Liver (tissue), 9 donors: Measurements from ENCODE around the gene NR5A2. TPM values are rescaled to one million over a fixed set of nuclear protein-coding genes. Genes with fewer than 3 reads are reported as not detected.

ENCODE experiments used
- DNase-seq: peaks from one replicate; pipeline ENCODE4 v3.0.0-alpha.2; 2017; ENCODE audit warnings: low spot score
- H3K27ac ChIP-seq, 2 donors: one replicate each; pipeline ENCODE4 v1.7.0; 2013; ENCODE audit warnings: inconsistent platforms in 2 of 2, low read length in 2 of 2, control low read depth in 1 of 2, low read depth in 1 of 2, mild to moderate bottlenecking in 1 of 2
- H3K27me3 ChIP-seq, 4 donors: one replicate each; pipeline versions ENCODE4 v1.6.1 to v1.7.0; 2013; ENCODE audit warnings: low read length in 3 of 4, inconsistent platforms in 1 of 4, mild to moderate bottlenecking in 1 of 4, moderate library complexity in 1 of 4; ENCODE audit not compliant: control insufficient read depth in 4 of 4, insufficient read depth in 4 of 4
- H3K36me3 ChIP-seq, 4 donors: one replicate each; pipeline versions ENCODE4 v1.6.1 to v1.7.0; 2013; ENCODE audit warnings: low read length in 3 of 4, mild to moderate bottlenecking in 3 of 4, low read depth in 1 of 4, moderate library complexity in 1 of 4; ENCODE audit not compliant: control insufficient read depth in 4 of 4, insufficient read depth in 3 of 4
- H3K4me1 ChIP-seq, 4 donors: one replicate each; pipeline versions ENCODE4 v1.6.1 to v1.7.0; 2013; ENCODE audit warnings: low read length in 3 of 4, mild to moderate bottlenecking in 3 of 4, moderate library complexity in 1 of 4; ENCODE audit not compliant: control insufficient read depth in 4 of 4, insufficient read depth in 4 of 4
- H3K4me3 ChIP-seq, 3 donors: one replicate each; pipeline versions ENCODE4 v1.6.1 to v1.7.0; 2013; ENCODE audit warnings: low read length in 3 of 3, control low read depth in 1 of 3, low read depth in 1 of 3, mild to moderate bottlenecking in 1 of 3
- H3K9ac ChIP-seq, 2 donors: one replicate each; pipeline ENCODE4 v1.7.0; 2013; ENCODE audit warnings: low read length in 2 of 2, mild to moderate bottlenecking in 2 of 2, moderate library complexity in 2 of 2, control low read depth in 1 of 2, low read depth in 1 of 2
- H3K9me3 ChIP-seq, 4 donors: one replicate each; pipeline versions ENCODE4 v1.6.1 to v1.7.0; 2013; ENCODE audit warnings: low read length in 3 of 4; ENCODE audit not compliant: control insufficient read depth in 4 of 4
- ATF3 ChIP-seq: IDR thresholded peaks from 2 replicates; pipeline ENCODE4 v1.6.1; 2016; ENCODE audit warnings: antibody characterized with exemption
- CTCF ChIP-seq: fragments of 150-350 bp; IDR thresholded peaks from 2 replicates; pipeline ENCODE4 v1.5.1; 2017; ENCODE audit warnings: improper control_type of control experiment, low read depth, low read length; ENCODE audit not compliant: missing input control
- EGR1 ChIP-seq, 2 donors: IDR thresholded peaks; 2 replicates each; pipeline ENCODE4 v1.6.1; 2016 to 2018; ENCODE audit warnings: antibody characterized with exemption in 2 of 2, low read depth in 2 of 2
- FOXA1 ChIP-seq: IDR thresholded peaks from 2 replicates; pipeline ENCODE4 v1.6.1; 2016; ENCODE audit warnings: antibody characterized with exemption
- FOXA2 ChIP-seq: IDR thresholded peaks from 2 replicates; pipeline ENCODE4 v1.6.1; 2016; ENCODE audit warnings: antibody characterized with exemption
- GABPA ChIP-seq, 2 donors: IDR thresholded peaks in 1 of 2; conservative IDR thresholded peaks in 1 of 2; 2 replicates each; pipeline ENCODE4 v1.6.1; 2016; ENCODE audit warnings: antibody characterized with exemption in 2 of 2, mild to moderate bottlenecking in 1 of 2, moderate library complexity in 1 of 2
- HNF4A ChIP-seq, 2 donors: conservative IDR thresholded peaks; 2 replicates each; pipeline ENCODE4 v1.6.1; 2016; ENCODE audit warnings: antibody characterized with exemption in 2 of 2, mild to moderate bottlenecking in 2 of 2
- HNF4G ChIP-seq: IDR thresholded peaks from 2 replicates; pipeline ENCODE4 v1.6.1; 2016; ENCODE audit warnings: antibody characterized with exemption
- JUND ChIP-seq, 2 donors: IDR thresholded peaks; 2 replicates each; pipeline ENCODE4 v1.6.1; 2016; ENCODE audit warnings: antibody characterized with exemption in 2 of 2
- MAX ChIP-seq: IDR thresholded peaks from 2 replicates; pipeline ENCODE4 v1.6.1; 2016; ENCODE audit warnings: antibody characterized with exemption
- NR2F2 ChIP-seq: IDR thresholded peaks from 2 replicates; pipeline ENCODE4 v1.6.1; 2016; ENCODE audit warnings: antibody characterized with exemption
- RAD21 ChIP-seq, 2 donors: IDR thresholded peaks; 2 replicates each; pipeline ENCODE4 v1.6.1; 2016; ENCODE audit warnings: antibody characterized with exemption in 2 of 2, mild to moderate bottlenecking in 2 of 2
- REST ChIP-seq: IDR thresholded peaks from 2 replicates; pipeline ENCODE4 v1.6.1; 2016; ENCODE audit warnings: antibody characterized with exemption, mild to moderate bottlenecking
- RXRA ChIP-seq, 2 donors: IDR thresholded peaks; 2 replicates each; pipeline ENCODE4 v1.6.1; 2017 to 2018; ENCODE audit warnings: antibody characterized with exemption in 2 of 2, mild to moderate bottlenecking in 1 of 2
- SP1 ChIP-seq: IDR thresholded peaks from 2 replicates; pipeline ENCODE4 v1.6.1; 2018; ENCODE audit warnings: antibody characterized with exemption, mild to moderate bottlenecking
- TAF1 ChIP-seq: conservative IDR thresholded peaks from 2 replicates; pipeline ENCODE4 v1.6.1; 2016; ENCODE audit warnings: antibody characterized with exemption, mild to moderate bottlenecking
- YY1 ChIP-seq: IDR thresholded peaks from 2 replicates; pipeline ENCODE4 v1.6.1; 2016; ENCODE audit warnings: antibody characterized with exemption, mild to moderate bottlenecking
- WGBS: extraction: QIAGEN DNeasy Blood & Tissue Kit; methylation state at CpG from one replicate; pipeline ENCODE4 v1.1.7; 2013; 5-methylcytosine and 5-hydroxymethylcytosine counted together
- polyA plus RNA-seq, 2 donors: library from polyadenylated mRNA; stranded (reverse) in 1 of 2; unstranded in 1 of 2; fragments of 200-250 nt in 1 of 2; fragments of >200 nt in 1 of 2; fragmentation: Nextera tagmentation in 1 of 2; extraction: Ambion mirVana in 1 of 2; gene quantifications; one replicate each; pipeline versions ENCODE4 v1.2.1 to v1.2.3, GENCODE V29; 2013 to 2015
- total RNA-seq, 2 donors: library from RNA; depleted of rRNA; stranded (reverse); fragments of >200 nt; gene quantifications; one replicate each; pipeline ENCODE4 v1.2.3, GENCODE V29; 2014
- TF ChIP-seq, protein P1 (sequence below): IDR thresholded peaks from 2 replicates; pipeline ENCODE4 v1.6.1; 2016; ENCODE audit warnings: antibody characterized with exemption
- donor health status: healthy.
- donor health status: healthy.
- donor health status: healthy.
- donor health status: healthy.
- donor health status: healthy.

Gene NR5A2
- total and polyA plus RNA-seq, 4 donors, result 10.0 to 37.5 (median 21.1) TPM

GRCh38 chr1:200205216-200205995 lies 177.9 kb downstream of the NR5A2 start:
- TF ChIP-seq CTCF, result no peak
- TF ChIP-seq FOXA1, result no peak
- TF ChIP-seq RAD21 (IDR thresholded peaks at IDR 0.05), result no peak
- TF ChIP-seq MAX, result no peak
- no peak for TF ChIP-seq YY1
- TF ChIP-seq GABPA (IDR thresholded peaks at IDR 0.05 in 1 of 2, conservative IDR thresholded peaks at IDR 0.05 in 1 of 2), result no peak
- no peak for TF ChIP-seq HNF4G
- TF ChIP-seq RXRA (IDR thresholded peaks at IDR 0.05), result no peak
- TF ChIP-seq, protein P1, sequence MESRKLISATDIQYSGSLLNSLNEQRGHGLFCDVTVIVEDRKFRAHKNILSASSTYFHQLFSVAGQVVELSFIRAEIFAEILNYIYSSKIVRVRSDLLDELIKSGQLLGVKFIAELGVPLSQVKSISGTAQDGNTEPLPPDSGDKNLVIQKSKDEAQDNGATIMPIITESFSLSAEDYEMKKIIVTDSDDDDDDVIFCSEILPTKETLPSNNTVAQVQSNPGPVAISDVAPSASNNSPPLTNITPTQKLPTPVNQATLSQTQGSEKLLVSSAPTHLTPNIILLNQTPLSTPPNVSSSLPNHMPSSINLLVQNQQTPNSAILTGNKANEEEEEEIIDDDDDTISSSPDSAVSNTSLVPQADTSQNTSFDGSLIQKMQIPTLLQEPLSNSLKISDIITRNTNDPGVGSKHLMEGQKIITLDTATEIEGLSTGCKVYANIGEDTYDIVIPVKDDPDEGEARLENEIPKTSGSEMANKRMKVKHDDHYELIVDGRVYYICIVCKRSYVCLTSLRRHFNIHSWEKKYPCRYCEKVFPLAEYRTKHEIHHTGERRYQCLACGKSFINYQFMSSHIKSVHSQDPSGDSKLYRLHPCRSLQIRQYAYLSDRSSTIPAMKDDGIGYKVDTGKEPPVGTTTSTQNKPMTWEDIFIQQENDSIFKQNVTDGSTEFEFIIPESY, result no peak
- no peak for TF ChIP-seq ATF3
- TF ChIP-seq REST, result no peak
- TF ChIP-seq FOXA2, result no peak
- no peak for TF ChIP-seq HNF4A (conservative IDR thresholded peaks at IDR 0.05)
- no peak for TF ChIP-seq NR2F2
- TF ChIP-seq JUND (IDR thresholded peaks at IDR 0.05), result no peak
- TF ChIP-seq TAF1, result no peak
- TF ChIP-seq SP1, result no peak
- TF ChIP-seq EGR1 (IDR thresholded peaks at IDR 0.05; ENCODE audit: low read depth in 2 of 2), result no peak
- Histone ChIP-seq H3K4me1 (no peaks in the 10 kb centered on the region), H3K27ac (no peak overlapping the region), H3K9ac (no peak overlapping the region), H3K9me3 (no peaks in the 10 kb centered on the region), H3K27me3 (no peaks in the 10 kb centered on the region), H3K36me3 (no peaks in the 10 kb centered on the region), H3K4me3 (no peak overlapping the region)
- no peak for DNase-seq
- 81% methylated on average over 5 of the region's 5 CpGs for WGBS
